CD4-positive, alpha-beta T cell treated with Interleukin-6 at 100 ng/mL for 8 hours (primary cell): ENCODE data around the gene SOX21.
"Not testable (repeated sequence)": the region's sequence is repeated elsewhere in the genome, so short reads cannot be mapped to it uniquely, and the experiment has no call there.

ENCODE experiments used
- DNase-seq: peaks from one replicate; pipeline ENCODE4 v3.0.0-alpha.2; 2020; ENCODE audit warnings: mixed read lengths, low spot score

The SOX21 gene

GRCh38 chr13:94712287-94712811, at the start of gene SOX21:
Gene SOX21 (minus strand): TSS chr13:94712545. CDS start chr13:94712049, 496 bp downstream.
- DNase-seq = no peak

- DNase-seq = no peak
Measured at GRCh38 chr13:94761407-94761806, 49.1 kb upstream of the SOX21 start.

- no peak for DNase-seq
Measured at GRCh38 chr13:94759120-94759728, 46.9 kb upstream of the SOX21 start.

DNA sequence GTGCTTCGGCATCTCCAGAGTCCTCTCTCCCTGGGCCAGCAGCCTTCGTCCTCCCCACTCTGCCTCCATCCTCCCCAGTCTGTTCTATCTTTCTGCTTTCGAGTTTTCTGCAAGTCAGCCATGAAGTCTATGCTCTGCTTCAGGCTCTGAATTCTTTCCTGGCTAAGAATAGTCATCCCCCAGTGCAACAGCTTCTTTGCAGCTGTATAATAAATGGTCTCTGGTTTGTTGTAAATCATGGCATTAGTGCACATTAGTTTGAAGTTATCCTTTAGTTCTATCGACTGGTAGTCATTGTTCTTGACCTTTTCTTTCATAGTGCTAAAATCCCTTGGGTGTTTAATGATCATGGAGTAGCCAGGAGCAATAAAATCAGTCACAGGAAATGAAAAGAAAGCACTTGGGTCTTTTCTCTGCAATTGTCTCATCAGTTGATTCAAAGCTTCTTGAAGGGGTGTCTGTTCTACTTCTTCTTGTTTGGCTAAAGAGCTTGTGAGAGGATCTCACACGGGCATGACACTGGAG, 46.2 kb upstream of the SOX21 start:
- no peak for DNase-seq

- DNase-seq = no peak
Measured at GRCh38 chr13:94753327-94753726, 41.0 kb upstream of the SOX21 start.

DNA sequence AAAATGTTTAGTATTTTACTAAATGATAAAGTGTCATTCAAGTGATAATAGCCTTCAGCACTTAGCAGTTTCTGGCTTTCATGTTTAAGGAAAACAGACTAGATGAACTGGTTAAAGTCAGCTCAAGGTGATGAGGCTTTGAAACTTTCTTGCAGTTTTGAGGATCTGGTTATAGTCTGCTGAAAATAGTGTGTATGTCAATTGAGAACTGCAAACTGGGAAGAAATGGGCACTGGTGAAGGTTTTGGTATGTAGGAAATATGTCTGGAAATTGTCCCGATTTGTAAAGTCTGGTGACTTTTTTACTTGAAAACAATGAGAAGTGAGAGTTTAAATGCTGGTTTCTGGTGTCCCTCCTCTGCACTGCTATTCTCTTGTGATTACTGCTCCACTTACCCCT, 36.8 kb upstream of the SOX21 start:
- no peak for DNase-seq

DNA sequence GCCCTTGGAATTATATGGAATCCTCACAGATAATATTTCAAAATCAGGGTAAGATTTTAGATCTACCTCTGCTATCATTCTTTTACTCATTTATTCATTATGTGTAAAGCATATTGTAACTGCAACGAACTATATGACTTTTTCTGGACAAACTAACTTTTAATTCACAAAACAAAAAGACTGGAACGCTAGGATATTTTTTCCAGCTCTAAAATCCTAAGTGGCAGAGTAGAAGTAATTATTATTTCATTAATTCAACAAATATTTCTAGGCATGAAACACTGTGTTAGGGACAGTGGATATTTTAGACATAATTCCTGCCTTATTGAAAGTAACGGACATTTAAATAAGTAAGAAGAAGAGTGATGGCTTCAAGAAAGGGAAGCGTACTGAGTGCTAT, 26.9 kb upstream of the SOX21 start:
- no peak for DNase-seq

DNA sequence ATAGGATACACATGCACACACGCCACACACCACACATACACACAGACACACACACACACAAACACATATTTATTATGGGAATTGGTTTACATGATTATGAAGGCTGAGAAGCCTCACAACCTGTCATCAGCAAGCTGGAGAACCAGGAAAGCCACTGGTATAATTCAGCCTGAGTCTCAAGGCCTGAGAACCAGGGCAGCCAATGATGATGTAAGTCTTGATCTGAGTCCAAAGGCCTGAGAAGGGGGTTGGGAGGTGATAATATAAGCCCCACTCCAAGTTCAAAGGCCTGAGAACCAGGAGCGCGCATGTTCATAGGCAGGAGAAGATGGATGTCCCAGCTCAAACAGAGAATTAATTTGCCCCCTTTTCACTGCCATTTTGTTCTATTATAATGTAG, 18.7 kb upstream of the SOX21 start:
- DNase-seq = no peak

- DNase-seq = not testable (repeated sequence)
Measured at GRCh38 chr13:94729941-94730340, 17.6 kb upstream of the SOX21 start.

- DNase-seq = no peak
Measured at GRCh38 chr13:94726425-94726824, 14.1 kb upstream of the SOX21 start.

DNA sequence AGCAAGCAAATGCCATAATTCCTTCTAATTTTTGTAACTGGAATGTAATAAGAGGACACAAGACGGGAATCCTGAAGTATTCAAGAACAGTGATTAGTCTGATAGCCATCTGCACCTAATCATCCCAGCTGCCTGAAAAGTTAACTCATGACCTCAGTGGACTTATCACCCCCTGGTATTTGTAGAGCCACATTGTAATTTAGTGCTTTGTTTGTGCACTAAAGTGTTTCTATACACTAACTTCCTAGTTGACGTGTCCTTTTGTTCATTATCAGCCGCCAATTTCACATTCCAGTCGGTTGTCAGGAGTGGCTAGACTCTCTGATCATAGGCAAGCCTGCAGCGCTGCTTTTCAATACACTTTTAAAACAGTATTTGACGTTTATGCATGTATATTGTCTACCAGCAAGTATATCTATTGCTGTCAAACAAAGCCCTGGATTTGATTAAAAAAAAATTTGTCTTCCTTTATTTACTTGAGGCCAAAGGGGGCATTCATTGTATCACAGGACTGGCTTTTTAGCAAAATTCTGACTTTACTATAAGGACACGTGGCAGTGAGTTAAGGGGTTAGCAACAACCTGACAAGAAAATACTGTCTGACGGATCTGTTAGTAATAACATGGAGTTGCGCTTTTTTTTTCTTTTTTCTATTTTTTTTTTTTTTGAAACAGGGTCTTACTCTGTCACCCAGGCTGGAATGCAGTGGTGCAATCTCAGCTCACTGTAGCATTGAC, 10.4 kb upstream of the SOX21 start:
- no peak for DNase-seq

- DNase-seq = not testable (repeated sequence)
Measured at GRCh38 chr13:94718697-94719096, 6.4 kb upstream of the SOX21 start.

GRCh38 chr13:94717916-94718315, 5.6 kb upstream of the SOX21 start:
- no peak for DNase-seq

GRCh38 chr13:94716016-94716415, 3.7 kb upstream of the SOX21 start:
- no peak for DNase-seq

GRCh38 chr13:94713561-94714182, 1.3 kb upstream of the SOX21 start:
- DNase-seq = no peak

DNA sequence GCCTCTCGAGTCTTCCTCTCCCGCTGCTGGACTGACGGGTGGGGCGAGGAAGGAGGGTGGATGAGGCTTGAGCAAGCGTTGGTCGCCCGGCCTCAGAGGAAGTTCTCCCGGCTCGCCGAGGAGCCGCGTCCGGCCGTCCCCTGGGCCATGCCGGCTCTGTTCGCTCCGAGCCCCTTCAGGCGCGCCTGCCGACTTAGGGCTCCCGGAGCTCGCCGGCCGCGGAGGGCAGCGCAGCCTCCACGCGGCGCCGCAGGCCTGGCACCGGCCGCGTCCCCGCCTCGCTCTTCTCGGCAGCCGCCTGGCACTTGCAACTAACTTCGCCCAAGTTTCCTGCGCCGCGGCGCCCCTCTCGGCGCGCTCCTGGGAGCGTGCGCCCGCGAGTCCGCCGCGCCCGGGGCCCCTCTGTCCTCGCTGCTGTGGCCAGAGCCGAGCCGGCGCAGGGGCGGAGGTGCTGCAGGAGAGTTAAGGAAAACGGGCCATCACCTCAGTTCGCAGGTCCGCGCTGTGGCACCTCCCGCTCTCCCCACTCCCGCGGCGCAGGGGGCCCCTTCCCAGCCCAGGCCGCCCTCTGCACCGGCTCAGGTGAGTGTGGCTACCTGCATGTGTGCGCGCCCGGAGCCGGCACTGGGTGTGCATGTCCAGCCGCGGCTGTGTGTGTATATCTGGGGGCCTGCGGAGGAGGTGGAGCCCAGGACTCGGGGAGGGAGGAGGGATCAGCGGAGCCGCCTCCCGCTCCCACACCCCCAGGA, 641 bp upstream of the SOX21 start:
- no peak for DNase-seq

GRCh38 chr13:94711561-94712286, 621 bp downstream of the SOX21 start:
- DNase-seq = no peak

- DNase-seq = no peak
Measured at GRCh38 chr13:94710881-94711560, 1.3 kb downstream of the SOX21 start.

DNA sequence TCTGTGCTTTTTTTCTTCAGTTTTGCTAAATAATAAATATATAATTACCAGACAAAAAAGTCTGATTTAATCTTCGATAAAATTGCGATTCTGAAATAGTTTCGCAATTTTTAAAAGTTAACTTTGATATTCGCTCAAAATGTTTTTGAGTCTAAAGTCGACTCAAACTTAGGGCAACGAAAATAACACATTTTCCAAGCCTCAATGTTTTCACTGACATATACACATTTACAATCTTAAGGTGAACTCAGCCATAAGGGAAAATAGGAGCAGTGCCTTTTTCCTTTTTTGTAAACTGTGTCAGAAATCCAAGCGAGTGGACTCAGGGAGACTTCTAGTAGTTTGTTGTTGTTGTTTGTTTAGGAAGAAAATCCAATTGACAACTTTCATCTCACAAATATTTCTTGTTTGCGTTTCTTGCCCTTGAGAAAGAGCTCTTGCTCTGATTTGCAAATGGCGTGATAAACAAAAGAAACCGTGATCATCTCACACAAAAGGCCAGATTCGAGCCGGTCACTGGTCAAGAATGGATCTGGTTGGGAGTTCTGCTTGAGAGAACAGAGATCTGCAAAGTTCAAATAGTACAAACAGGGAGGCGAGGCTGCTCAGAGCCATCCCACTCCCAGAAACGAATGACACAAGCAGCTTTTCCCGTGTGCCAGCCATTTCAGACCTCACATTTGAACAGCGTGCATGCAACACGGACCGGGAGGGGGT, 2.1 kb downstream of the SOX21 start:
- DNase-seq = no peak
